PFSK-1 (cell line): ENCODE results near the gene COQ9.
A peak's percentile ranks its signal among the peaks of the same experiment; 100 is the strongest.

Experiments used
- POLR2AphosphoS5 ChIP-seq: IDR thresholded peaks from 2 replicates; pipeline ENCODE4 v1.6.1; 2012; ENCODE audit warnings: low read depth, mild to moderate bottlenecking, control low read depth, low read length, moderate library complexity
- SIN3A ChIP-seq: IDR thresholded peaks from 2 replicates; pipeline ENCODE4 v1.6.1; 2012; ENCODE audit warnings: mild to moderate bottlenecking, low read length, moderate library complexity, borderline replicate concordance; ENCODE audit not compliant: insufficient read depth
- TAF1 ChIP-seq: IDR thresholded peaks from 2 replicates; pipeline ENCODE4 v1.6.1; 2012; ENCODE audit warnings: low read length, control low read depth, borderline replicate concordance; ENCODE audit not compliant: insufficient read depth
- TF ChIP-seq, protein P1 (sequence below), 2 experiments: IDR thresholded peaks; 2 replicates each; pipeline versions ENCODE4 v1.6.1 to v1.8.0; 2011 to 2012; ENCODE audit warnings: low read depth in 2 of 2, low read length in 2 of 2, control low read depth in 1 of 2, inconsistent platforms in 1 of 2, mild to moderate bottlenecking in 1 of 2, moderate library complexity in 1 of 2; ENCODE audit not compliant: insufficient read depth in 1 of 2

DNA sequence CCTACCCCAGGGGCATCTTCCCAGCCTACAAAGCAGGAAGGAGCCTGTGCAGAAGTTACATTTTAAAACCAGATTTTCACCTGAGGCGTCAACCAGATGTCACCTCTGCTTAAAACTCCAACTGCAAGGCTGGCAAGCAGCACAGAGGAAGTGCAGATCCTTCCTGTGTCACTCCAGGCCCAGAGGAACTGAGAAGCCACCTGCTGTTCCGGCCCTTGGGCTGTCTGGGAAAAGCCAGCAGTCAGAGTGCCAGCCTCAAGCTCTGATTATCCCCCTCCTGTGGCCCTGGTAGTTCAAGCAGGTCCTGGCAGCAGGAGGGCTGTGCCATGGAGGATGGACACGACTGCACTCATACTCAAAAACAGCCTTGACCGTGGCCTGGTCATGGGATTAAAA is 25.4 kb downstream of the COQ9 start:
- TF ChIP-seq TAF1, result no peak
- 0 out of 2 replicates have a peak, but pooled peaks have one; percentile 22 for TF ChIP-seq POLR2AphosphoS5
- TF ChIP-seq, protein P1, sequence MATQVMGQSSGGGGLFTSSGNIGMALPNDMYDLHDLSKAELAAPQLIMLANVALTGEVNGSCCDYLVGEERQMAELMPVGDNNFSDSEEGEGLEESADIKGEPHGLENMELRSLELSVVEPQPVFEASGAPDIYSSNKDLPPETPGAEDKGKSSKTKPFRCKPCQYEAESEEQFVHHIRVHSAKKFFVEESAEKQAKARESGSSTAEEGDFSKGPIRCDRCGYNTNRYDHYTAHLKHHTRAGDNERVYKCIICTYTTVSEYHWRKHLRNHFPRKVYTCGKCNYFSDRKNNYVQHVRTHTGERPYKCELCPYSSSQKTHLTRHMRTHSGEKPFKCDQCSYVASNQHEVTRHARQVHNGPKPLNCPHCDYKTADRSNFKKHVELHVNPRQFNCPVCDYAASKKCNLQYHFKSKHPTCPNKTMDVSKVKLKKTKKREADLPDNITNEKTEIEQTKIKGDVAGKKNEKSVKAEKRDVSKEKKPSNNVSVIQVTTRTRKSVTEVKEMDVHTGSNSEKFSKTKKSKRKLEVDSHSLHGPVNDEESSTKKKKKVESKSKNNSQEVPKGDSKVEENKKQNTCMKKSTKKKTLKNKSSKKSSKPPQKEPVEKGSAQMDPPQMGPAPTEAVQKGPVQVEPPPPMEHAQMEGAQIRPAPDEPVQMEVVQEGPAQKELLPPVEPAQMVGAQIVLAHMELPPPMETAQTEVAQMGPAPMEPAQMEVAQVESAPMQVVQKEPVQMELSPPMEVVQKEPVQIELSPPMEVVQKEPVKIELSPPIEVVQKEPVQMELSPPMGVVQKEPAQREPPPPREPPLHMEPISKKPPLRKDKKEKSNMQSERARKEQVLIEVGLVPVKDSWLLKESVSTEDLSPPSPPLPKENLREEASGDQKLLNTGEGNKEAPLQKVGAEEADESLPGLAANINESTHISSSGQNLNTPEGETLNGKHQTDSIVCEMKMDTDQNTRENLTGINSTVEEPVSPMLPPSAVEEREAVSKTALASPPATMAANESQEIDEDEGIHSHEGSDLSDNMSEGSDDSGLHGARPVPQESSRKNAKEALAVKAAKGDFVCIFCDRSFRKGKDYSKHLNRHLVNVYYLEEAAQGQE (IDR thresholded peaks at IDR 0.05; ENCODE audit: insufficient read depth in 1 of 2, low read depth in 2 of 2, low read length in 2 of 2), result no peak
- TF ChIP-seq SIN3A, result no peak
